Endothelial cell of umbilical vein (primary cell): ENCODE results near the gene JMJD8. TPM values are rescaled to one million over a fixed set of nuclear protein-coding genes. Genes with fewer than 3 reads are reported as not detected.

Experiments used
- BruUV-seq: library from RNA; stranded (reverse); fragments of 400-500 nt; replicated peaks from 2 replicates; lab custom pipeline; 2021; lab: Mats Ljungman, UMichigan
- CTCF ChIA-PET: fragments of 300-600, 350-600 bp; sonication (Branson Sonifier 250); formaldehyde crosslinking; loops from one replicate; lab custom pipeline; 2021; ENCODE audit warnings: antibody characterized with exemption, inconsistent platforms; lab: Charles Lee
- POLR2A ChIA-PET: fragments of 300-600, 350-600 bp; sonication (Branson Sonifier 250); formaldehyde crosslinking; loops from one replicate; lab custom pipeline; 2021; ENCODE audit warnings: antibody characterized with exemption, inconsistent platforms; lab: Charles Lee
- DNase-seq: peaks from one replicate; pipeline ENCODE4 v3.0.0-alpha.2; 2011; ENCODE audit warnings: low read depth, low spot score
- FAIRE-seq: peaks from 2 replicates; lab custom pipeline; 2011; peaks lifted over from hg19 to GRCh38; lab: Jason Lieb, UNC
- H2AFZ ChIP-seq: 2 replicates; pipeline ENCODE4 v1.6.0; 2012; ENCODE audit warnings: low read depth, low read length, control low read depth, inconsistent platforms
- H3K27ac ChIP-seq: 2 replicates; pipeline ENCODE4 v1.5.1; 2011; ENCODE audit warnings: low read depth, mild to moderate bottlenecking, control low read depth, low read length, moderate library complexity; ENCODE audit not compliant: insufficient read depth
- H3K27me3 ChIP-seq, 2 experiments: 2 replicates each; pipeline versions ENCODE4 v1.6.0 to v1.6.1; 2011; ENCODE audit warnings: low read length in 2 of 2, mixed read lengths in 1 of 2; ENCODE audit not compliant: control insufficient read depth in 2 of 2, insufficient read depth in 2 of 2
- H3K36me3 ChIP-seq, 2 experiments: 2 replicates in 1 of 2; 3 replicates in 1 of 2; pipeline ENCODE4 v1.5.1; 2011; ENCODE audit warnings: low read length in 2 of 2, mild to moderate bottlenecking in 1 of 2, moderate library complexity in 1 of 2; ENCODE audit not compliant: control insufficient read depth in 2 of 2, insufficient read depth in 2 of 2; ENCODE audit errors: extremely low read depth in 1 of 2
- H3K4me1 ChIP-seq: 3 replicates; pipeline ENCODE4 v1.5.1; 2011; ENCODE audit warnings: mild to moderate bottlenecking, low read length; ENCODE audit not compliant: control insufficient read depth, insufficient read depth; ENCODE audit errors: extremely low read depth
- H3K4me2 ChIP-seq: 2 replicates; pipeline ENCODE4 v1.6.1; 2011; ENCODE audit warnings: low read length, control low read depth, mixed read lengths; ENCODE audit not compliant: insufficient read depth
- H3K4me3 ChIP-seq, 3 experiments: fragments of 200-600 bp in 1 of 3; sonication (generic), shearing (Covaris generic) in 1 of 3; replicated peaks in 1 of 3; 2 replicates each; pipeline ENCODE4 v1.5.1; 2011 to 2016; ENCODE audit warnings: control low read depth in 3 of 3, low read length in 3 of 3, mild to moderate bottlenecking in 2 of 3, inconsistent platforms in 1 of 3, low read depth in 1 of 3, moderate library complexity in 1 of 3; ENCODE audit not compliant: insufficient read depth in 1 of 3
- H3K79me2 ChIP-seq: 2 replicates; pipeline ENCODE4 v1.6.0; 2012; ENCODE audit warnings: low read length, inconsistent platforms; ENCODE audit not compliant: control insufficient read depth, insufficient read depth
- H3K9ac ChIP-seq: replicated peaks from 2 replicates; pipeline ENCODE3; 2011; ENCODE audit warnings: low read length, control low read depth; ENCODE audit not compliant: insufficient read depth; ENCODE audit errors: extremely low read depth
- H3K9me1 ChIP-seq: replicated peaks from 3 replicates; pipeline ENCODE4 v1.6.0; 2011; ENCODE audit warnings: mild to moderate bottlenecking, low read length; ENCODE audit not compliant: control insufficient read depth, insufficient read depth; ENCODE audit errors: extremely low read depth
- H3K9me3 ChIP-seq: replicated peaks from 2 replicates; pipeline ENCODE4 v1.5.1; 2012; ENCODE audit warnings: low read length, inconsistent platforms; ENCODE audit not compliant: control insufficient read depth, insufficient read depth
- H4K20me1 ChIP-seq: replicated peaks from 2 replicates; pipeline ENCODE3; 2011; ENCODE audit warnings: mild to moderate bottlenecking, low read length; ENCODE audit not compliant: control insufficient read depth, insufficient read depth; ENCODE audit errors: extremely low read depth
- EZH2 ChIP-seq: IDR thresholded peaks from 2 replicates; pipeline ENCODE4 v1.6.1; 2012; ENCODE audit warnings: borderline replicate concordance, low read depth, mild to moderate bottlenecking, moderate library complexity, low read length, inconsistent platforms; ENCODE audit not compliant: severe bottlenecking
- FOS ChIP-seq: IDR thresholded peaks from 2 replicates; pipeline ENCODE4 v1.6.1; 2011; ENCODE audit warnings: mild to moderate bottlenecking, low read length, moderate library complexity, borderline replicate concordance; ENCODE audit not compliant: insufficient read depth
- GATA2 ChIP-seq: IDR thresholded peaks from 2 replicates; pipeline ENCODE4 v1.7.0; 2011; ENCODE audit warnings: low read depth, mild to moderate bottlenecking, moderate library complexity, mixed read lengths, low read length; ENCODE audit not compliant: insufficient read length, insufficient read depth
- JUN ChIP-seq: IDR thresholded peaks from 2 replicates; pipeline ENCODE4 v1.6.1; 2011; ENCODE audit warnings: borderline replicate concordance, low read depth; ENCODE audit not compliant: insufficient read length, insufficient read depth
- MYC ChIP-seq: IDR thresholded peaks from one replicate; pipeline ENCODE4 v1.6.1; 2011; ENCODE audit warnings: mild to moderate bottlenecking, low read depth, low read length
- POLR2A ChIP-seq: IDR thresholded peaks from 2 replicates; pipeline ENCODE4 v1.6.1; 2012; ENCODE audit warnings: low read depth, mild to moderate bottlenecking, control low read depth, low read length
- POLR2AphosphoS5 ChIP-seq: IDR thresholded peaks from 2 replicates; pipeline ENCODE4 v1.6.1; 2012; ENCODE audit warnings: low read depth, mild to moderate bottlenecking, control low read depth, low read length, moderate library complexity; ENCODE audit not compliant: insufficient read depth
- dilution Hi-C: fragments of 300-500 bp; cut with MboI; formaldehyde crosslinking; loops from one replicate; pipeline ENCODE4 v1.15.0; 2019; ENCODE audit warnings: low sequenced_read_pairs; ENCODE audit not compliant: extremely low pct_ligation_motif_present
- intact Hi-C: fragments of 100-400 bp; cut with micrococcal nuclease; formaldehyde crosslinking; loops from one replicate; pipeline ENCODE4 v1.10.0; 2022
- polyA plus RNA-seq, 4 experiments: library from polyadenylated mRNA; depleted of rRNA in 3 of 4; stranded (reverse) in 3 of 4; unstranded in 1 of 4; fragments of >200 nt; gene quantifications; 2 replicates each; pipeline versions ENCODE4 v1.2.1 to v1.2.3, GENCODE V29; 2011 to 2012; ENCODE audit warnings: missing spikeins in 1 of 4
- total RNA-seq: library from RNA; stranded (reverse); gene quantifications from 2 replicates; pipeline ENCODE4 v1.2.3, GENCODE V29; 2021
- TF ChIP-seq, protein P1 (sequence below), 2 donors: IDR thresholded peaks; 1 replicate in 1 of 2; 2 replicates in 1 of 2; pipeline ENCODE4 v1.5.1; 2011; ENCODE audit warnings: low read length in 2 of 2, mild to moderate bottlenecking in 2 of 2, moderate library complexity in 2 of 2, control low read depth in 1 of 2, inconsistent platforms in 1 of 2, low read depth in 1 of 2; ENCODE audit not compliant: insufficient read depth in 1 of 2; ENCODE audit errors: extremely low read depth in 1 of 2
- TF ChIP-seq, protein P2 (sequence below): IDR thresholded peaks from 2 replicates; pipeline ENCODE4 v1.6.1; 2011; ENCODE audit not compliant: insufficient read depth, insufficient read length

The JMJD8 gene
- total and polyA plus RNA-seq, 2 donors (not counting 3 experiments of a cell fraction or from before 2014, with no cell fraction given): 55.1 to 102 TPM

DNA sequence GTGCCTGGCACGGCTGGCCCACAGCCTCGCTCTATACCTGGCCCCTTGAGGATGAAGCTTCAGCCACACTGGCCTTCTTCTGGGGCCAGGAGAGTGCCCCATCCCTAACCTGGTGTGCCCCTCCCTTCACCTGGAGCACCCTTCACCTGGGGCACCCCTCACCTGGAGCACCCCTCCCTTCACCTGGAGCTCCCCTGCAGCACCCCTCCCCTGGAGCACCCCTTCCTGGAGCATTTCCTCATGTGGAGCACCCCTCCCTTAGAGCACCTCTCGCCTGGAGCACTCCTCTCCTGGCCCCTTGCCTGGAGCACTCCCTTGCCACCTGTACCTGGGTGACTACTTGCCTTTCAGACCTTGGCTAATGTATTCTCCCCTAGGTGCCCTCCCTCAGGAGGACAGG lies 23.9 kb upstream of the JMJD8 start:
- no peaks in the 10 kb centered on the region for H4K20me1 ChIP-seq
- H3K79me2 ChIP-seq: no peaks in the 10 kb centered on the region
- CTCF ChIA-PET: interaction anchor here (0.8 to 2.4 kb wide), 2 partner anchors 12 to 77 kb away, joined by 3 to 8 read pairs; no protein-coding TSS in a partner anchor
- no TSS peak for BruUV-seq
- H3K4me1 ChIP-seq: no peaks in the 10 kb centered on the region
- TF ChIP-seq GATA2: no peak
- no peak for TF ChIP-seq JUN
- TF ChIP-seq EZH2: no peak
- no peak for TF ChIP-seq FOS
- TF ChIP-seq, protein P1, sequence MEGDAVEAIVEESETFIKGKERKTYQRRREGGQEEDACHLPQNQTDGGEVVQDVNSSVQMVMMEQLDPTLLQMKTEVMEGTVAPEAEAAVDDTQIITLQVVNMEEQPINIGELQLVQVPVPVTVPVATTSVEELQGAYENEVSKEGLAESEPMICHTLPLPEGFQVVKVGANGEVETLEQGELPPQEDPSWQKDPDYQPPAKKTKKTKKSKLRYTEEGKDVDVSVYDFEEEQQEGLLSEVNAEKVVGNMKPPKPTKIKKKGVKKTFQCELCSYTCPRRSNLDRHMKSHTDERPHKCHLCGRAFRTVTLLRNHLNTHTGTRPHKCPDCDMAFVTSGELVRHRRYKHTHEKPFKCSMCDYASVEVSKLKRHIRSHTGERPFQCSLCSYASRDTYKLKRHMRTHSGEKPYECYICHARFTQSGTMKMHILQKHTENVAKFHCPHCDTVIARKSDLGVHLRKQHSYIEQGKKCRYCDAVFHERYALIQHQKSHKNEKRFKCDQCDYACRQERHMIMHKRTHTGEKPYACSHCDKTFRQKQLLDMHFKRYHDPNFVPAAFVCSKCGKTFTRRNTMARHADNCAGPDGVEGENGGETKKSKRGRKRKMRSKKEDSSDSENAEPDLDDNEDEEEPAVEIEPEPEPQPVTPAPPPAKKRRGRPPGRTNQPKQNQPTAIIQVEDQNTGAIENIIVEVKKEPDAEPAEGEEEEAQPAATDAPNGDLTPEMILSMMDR (IDR thresholded peaks at IDR 0.05; ENCODE audit: extremely low read depth in 1 of 2, insufficient read depth in 1 of 2, low read depth in 1 of 2, low read length in 2 of 2): no peak
- no peak for TF ChIP-seq POLR2AphosphoS5
- TF ChIP-seq, protein P2, sequence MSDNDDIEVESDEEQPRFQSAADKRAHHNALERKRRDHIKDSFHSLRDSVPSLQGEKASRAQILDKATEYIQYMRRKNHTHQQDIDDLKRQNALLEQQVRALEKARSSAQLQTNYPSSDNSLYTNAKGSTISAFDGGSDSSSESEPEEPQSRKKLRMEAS: no peak
- TF ChIP-seq MYC: no peak
- no peak for TF ChIP-seq POLR2A
- POLR2A ChIA-PET: no interaction called here
- H3K27me3 ChIP-seq: peaks cover 24 to 32% of the 10 kb centered on the region in 2 experiments
- H3K27ac ChIP-seq: no peak overlapping the region
- no peak overlapping the region for H3K4me3 ChIP-seq
- no peak overlapping the region for H3K4me2 ChIP-seq
- FAIRE-seq (no peak), DNase-seq (no peak)
- intact Hi-C loops: no loop called here
- H3K9ac ChIP-seq: no peak overlapping the region
- dilution Hi-C loops: no loop called here
- no peaks in the 10 kb centered on the region for H3K9me3 ChIP-seq
- no peaks in the 10 kb centered on the region for H3K36me3 ChIP-seq
- no peaks in the 10 kb centered on the region for H3K9me1 ChIP-seq
- H2AFZ ChIP-seq: no peak overlapping the region
